Left lung (tissue), 10 donors: ENCODE data around the gene ABAT. TPM values are rescaled to one million over a fixed set of nuclear protein-coding genes. Genes with fewer than 3 reads are reported as not detected.

Experiments
- ATAC-seq: fragments of 200-7000 bp; cut with Tn5 transposase; one replicate; pipeline ENCODE4 v1.9.1; 2020; ENCODE audit warnings: moderate library complexity
- DNase-seq, 4 donors: peaks; one replicate each; pipeline ENCODE4 v3.0.0-alpha.2; 2013 to 2020
- H3K27ac ChIP-seq, 2 donors: fragments of 200-600 bp; sonication (generic) in 1 of 2; one replicate each; pipeline versions ENCODE4 v1.5.0 to v1.8.0; 2020 to 2021
- H3K27me3 ChIP-seq, 2 donors: fragments of 200-600 bp; sonication (generic) in 1 of 2; one replicate each; pipeline versions ENCODE4 v1.5.0 to v1.8.0; 2020 to 2021
- H3K36me3 ChIP-seq, 2 donors: fragments of 200-600 bp; sonication (generic) in 1 of 2; one replicate each; pipeline versions ENCODE4 v1.5.0 to v1.8.0; 2020 to 2021
- H3K4me1 ChIP-seq, 2 donors: fragments of 200-600 bp; one replicate each; pipeline ENCODE4 v1.8.0; 2021
- H3K4me3 ChIP-seq, 2 donors: fragments of 200-600 bp; sonication (generic) in 1 of 2; one replicate each; pipeline versions ENCODE4 v1.5.0 to v1.8.0; 2020 to 2021; ENCODE audit warnings: mild to moderate bottlenecking in 1 of 2
- H3K9me3 ChIP-seq, 2 donors: fragments of 200-600 bp; sonication (generic) in 1 of 2; one replicate each; pipeline versions ENCODE4 v1.5.0 to v1.8.0; 2020 to 2021
- intact Hi-C, 2 donors: fragments of 100-400 bp; cut with DNase I; formaldehyde crosslinking; loops; one replicate each; pipeline versions ENCODE4 v1.11.2 to v1.14.2; 2022
- polyA plus RNA-seq, 6 donors: library from polyadenylated mRNA; unstranded; fragments of 120-200 nt; gene quantifications; one replicate each; pipeline ENCODE4 v1.2.1, GENCODE V29; 2013; ENCODE audit not compliant: insufficient read length in 6 of 6
- total RNA-seq, 2 donors: library from RNA; stranded (reverse); fragmentation: NEBNext Ultra II Directional; extraction: Animal tissue kit (Norgen Biotek cat#: 25700); gene quantifications; one replicate each; pipeline ENCODE4 v1.2.1, GENCODE V29; 2021
- TF ChIP-seq, protein P1 (sequence below), 2 donors: fragments of 200-600 bp; sonication (generic) in 1 of 2; IDR thresholded peaks; one replicate each; pipeline versions ENCODE4 v1.5.0 to v1.8.0; 2021; ENCODE audit warnings: antibody characterized with exemption in 2 of 2
- donor health status: DM: no; HTN: yes; CAD: no.
- donor health status: DM: no; HTN: no; CAD: no.

The ABAT gene
- total and polyA plus RNA-seq, 8 donors: 8.0 to 42.6 (median 35.3) TPM

GRCh38 chr16:8628981-8629725 is 45.3 kb upstream of the ABAT start:
- peaks cover 0 to 28% of the 10 kb centered on the region in 2 donors for H3K4me1 ChIP-seq
- H3K9me3 ChIP-seq: no peaks in the 10 kb centered on the region
- H3K36me3 ChIP-seq: peaks cover 0 to 87% of the 10 kb centered on the region in 2 donors
- ATAC-seq (no peak), DNase-seq (no peak)
- no peak overlapping the region for H3K4me3 ChIP-seq
- TF ChIP-seq, protein P1, sequence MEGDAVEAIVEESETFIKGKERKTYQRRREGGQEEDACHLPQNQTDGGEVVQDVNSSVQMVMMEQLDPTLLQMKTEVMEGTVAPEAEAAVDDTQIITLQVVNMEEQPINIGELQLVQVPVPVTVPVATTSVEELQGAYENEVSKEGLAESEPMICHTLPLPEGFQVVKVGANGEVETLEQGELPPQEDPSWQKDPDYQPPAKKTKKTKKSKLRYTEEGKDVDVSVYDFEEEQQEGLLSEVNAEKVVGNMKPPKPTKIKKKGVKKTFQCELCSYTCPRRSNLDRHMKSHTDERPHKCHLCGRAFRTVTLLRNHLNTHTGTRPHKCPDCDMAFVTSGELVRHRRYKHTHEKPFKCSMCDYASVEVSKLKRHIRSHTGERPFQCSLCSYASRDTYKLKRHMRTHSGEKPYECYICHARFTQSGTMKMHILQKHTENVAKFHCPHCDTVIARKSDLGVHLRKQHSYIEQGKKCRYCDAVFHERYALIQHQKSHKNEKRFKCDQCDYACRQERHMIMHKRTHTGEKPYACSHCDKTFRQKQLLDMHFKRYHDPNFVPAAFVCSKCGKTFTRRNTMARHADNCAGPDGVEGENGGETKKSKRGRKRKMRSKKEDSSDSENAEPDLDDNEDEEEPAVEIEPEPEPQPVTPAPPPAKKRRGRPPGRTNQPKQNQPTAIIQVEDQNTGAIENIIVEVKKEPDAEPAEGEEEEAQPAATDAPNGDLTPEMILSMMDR (IDR thresholded peaks at IDR 0.05): no peak
- no peaks in the 10 kb centered on the region for H3K27me3 ChIP-seq
- intact Hi-C loops: no loop called here
- no peak overlapping the region for H3K27ac ChIP-seq

DNA sequence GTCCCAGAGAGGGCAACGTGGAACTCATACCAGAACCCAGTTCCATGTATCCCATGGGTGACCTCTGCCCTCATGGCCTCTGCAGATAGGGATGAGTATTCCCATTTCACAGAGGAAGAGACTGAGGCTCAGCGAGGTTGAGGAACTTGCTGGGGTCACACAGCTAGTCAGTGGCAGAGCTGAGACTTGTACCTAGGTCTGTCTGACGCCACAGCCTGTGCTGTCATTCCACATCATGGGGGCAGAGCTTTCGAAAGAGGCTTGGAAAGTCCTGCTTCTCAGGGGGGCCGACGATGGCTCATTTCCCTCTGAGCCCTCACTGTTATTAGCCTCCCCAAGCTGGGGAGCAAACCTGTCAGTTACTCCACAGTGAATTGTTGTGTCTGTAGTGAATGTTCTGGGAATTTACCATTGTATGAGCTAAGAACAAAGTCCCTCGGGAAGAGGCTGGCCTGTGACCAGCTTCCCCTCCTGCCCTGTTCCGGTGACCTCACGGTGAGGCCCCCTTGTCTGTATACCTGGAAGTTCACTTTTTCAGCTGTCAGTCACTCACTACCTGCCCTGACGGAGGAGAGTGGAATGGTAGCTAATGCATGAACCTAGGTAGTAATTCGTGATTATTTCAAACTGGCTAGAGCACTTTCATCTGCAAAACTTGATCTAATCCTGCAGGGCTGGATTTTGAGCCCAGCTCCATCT is 44.0 kb upstream of the ABAT start:
- ATAC-seq (no peak), DNase-seq (no peak)
- intact Hi-C loops: loop anchor here in 1 of 2 donors (10.0 kb wide), 1 partner anchor 56 kb away; no protein-coding TSS in a partner anchor
- Histone ChIP-seq H3K4me3 (no peak overlapping the region), H3K27me3 (no peaks in the 10 kb centered on the region), H3K9me3 (no peaks in the 10 kb centered on the region), H3K4me1 (peaks cover 0 to 26% of the 10 kb centered on the region in 2 donors), H3K27ac (no peak overlapping the region), H3K36me3 (peaks cover 0 to 90% of the 10 kb centered on the region in 2 donors)
- TF ChIP-seq, protein P1 (IDR thresholded peaks at IDR 0.05): no peak

GRCh38 chr16:8631373-8631772 is 43.0 kb upstream of the ABAT start:
- H3K4me3 ChIP-seq: no peak overlapping the region
- TF ChIP-seq, protein P1 (IDR thresholded peaks at IDR 0.05): no peak
- DNase-seq (no peak), ATAC-seq (no peak)
- peak overlapping the region; percentile 70 to 98 for H3K27ac ChIP-seq
- intact Hi-C loops: loop anchor here in 1 of 2 donors (10.0 kb wide), 1 partner anchor 57 kb away; no protein-coding TSS in a partner anchor
- peaks cover 0 to 90% of the 10 kb centered on the region in 2 donors for H3K36me3 ChIP-seq
- H3K4me1 ChIP-seq: peaks cover 0 to 26% of the 10 kb centered on the region in 2 donors
- no peaks in the 10 kb centered on the region for H3K27me3 ChIP-seq
- H3K9me3 ChIP-seq: no peaks in the 10 kb centered on the region

GRCh38 chr16:8631818-8632465 is 42.5 kb upstream of the ABAT start:
- peak overlapping the region; percentile 70 to 98 for H3K27ac ChIP-seq
- TF ChIP-seq, protein P1 (IDR thresholded peaks at IDR 0.05): no peak
- H3K4me1 ChIP-seq: peaks cover 0 to 26% of the 10 kb centered on the region in 2 donors
- ATAC-seq (no peak), DNase-seq (no peak)
- no peaks in the 10 kb centered on the region for H3K9me3 ChIP-seq
- intact Hi-C loops: loop anchor here in 1 of 2 donors (10.0 kb wide), 1 partner anchor 57 kb away; no protein-coding TSS in a partner anchor
- no peak overlapping the region for H3K4me3 ChIP-seq
- H3K27me3 ChIP-seq: no peaks in the 10 kb centered on the region
- H3K36me3 ChIP-seq: peaks cover 0 to 90% of the 10 kb centered on the region in 2 donors
